ENCODE measurements around the gene MEP1B.
A peak's percentile ranks its signal among the peaks of the same experiment; 100 is the strongest.
"Not testable (repeated sequence)": the region's sequence is repeated elsewhere in the genome, so short reads cannot be mapped to it uniquely, and the experiment has no call there.

MEP1B gene

GRCh38 chr18:32157580-32157979 is 32.3 kb upstream of the MEP1B start:
- H2AK5ac ChIP-seq (ENCODE audit: low read length, severe bottlenecking), result no peak overlapping the region
- no peaks in the 10 kb centered on the region for H3K4me1 ChIP-seq (ENCODE audit: control insufficient read depth, insufficient read depth, low read depth, low read length)
- no peak overlapping the region for H2BK120ac ChIP-seq (ENCODE audit: low read depth, low read length)
- H2BK15ac ChIP-seq (ENCODE audit: low read depth, poor library complexity, severe bottlenecking), result no peak overlapping the region
- H3K18ac ChIP-seq (ENCODE audit: low read depth in 1 of 2, low read length in 2 of 2), result no peak overlapping the region
- H4K8ac ChIP-seq (ENCODE audit: low read length), result no peak overlapping the region
- H3K79me1 ChIP-seq (replicated peaks; ENCODE audit: low read length, poor library complexity, severe bottlenecking), result no peaks in the 10 kb centered on the region
- no peaks in the 10 kb centered on the region for H3K27me3 ChIP-seq (ENCODE audit: control insufficient read depth in 1 of 2, insufficient read depth in 1 of 2, low read length in 2 of 2)
- WGBS, result 74% methylated on average over 5 of the region's 5 CpGs
- H3K4me3 ChIP-seq (ENCODE audit: insufficient read depth in 1 of 2, low read depth in 1 of 2, low read length in 2 of 2), result peak overlapping the region in 1 of 2 experiments; percentile 67
- DNase-seq, result no peak
- H3K9me3 ChIP-seq (ENCODE audit: control insufficient read depth, low read length), result no peaks in the 10 kb centered on the region
- no peak overlapping the region for H2AFZ ChIP-seq (ENCODE audit: low read depth, low read length)
- H3K23ac ChIP-seq (ENCODE audit: low read length in 2 of 2), result no peak overlapping the region
- H2BK5ac ChIP-seq (ENCODE audit: low read depth, low read length, poor library complexity, severe bottlenecking), result no peak overlapping the region
- H3K9ac ChIP-seq (ENCODE audit: low read length), result peak overlapping the region; percentile 60
- H3K27ac ChIP-seq (ENCODE audit: low read length, poor library complexity, severe bottlenecking), result no peak overlapping the region
- H3K14ac ChIP-seq (ENCODE audit: low read length in 2 of 2), result no peak overlapping the region
- no peak overlapping the region for H4K91ac ChIP-seq (ENCODE audit: low read length)
- H3K4me2 ChIP-seq (ENCODE audit: low read length, poor library complexity, severe bottlenecking), result no peak overlapping the region
- H3K4ac ChIP-seq (ENCODE audit: low read depth in 1 of 2, low read length in 2 of 2), result no peak overlapping the region
- no peaks in the 10 kb centered on the region for H3K36me3 ChIP-seq (ENCODE audit: control insufficient read depth in 1 of 2, insufficient read depth in 2 of 2, low read depth in 1 of 2, low read length in 2 of 2)
- no peak overlapping the region for H2BK12ac ChIP-seq (ENCODE audit: low read length in 2 of 2)

GRCh38 chr18:32158108-32158624 is 31.7 kb upstream of the MEP1B start:
- Histone ChIP-seq H2BK5ac (ENCODE audit: low read depth, low read length, poor library complexity, severe bottlenecking) (no peak overlapping the region), H3K4me1 (ENCODE audit: control insufficient read depth, insufficient read depth, low read depth, low read length) (no peaks in the 10 kb centered on the region), H3K36me3 (ENCODE audit: control insufficient read depth in 1 of 2, insufficient read depth in 2 of 2, low read depth in 1 of 2, low read length in 2 of 2) (no peaks in the 10 kb centered on the region), H3K4me3 (ENCODE audit: insufficient read depth in 1 of 2, low read depth in 1 of 2, low read length in 2 of 2) (peak overlapping the region in 1 of 2 experiments; percentile 67), H3K9ac (ENCODE audit: low read length) (peak overlapping the region; percentile 60), H3K4me2 (ENCODE audit: low read length, poor library complexity, severe bottlenecking) (peak overlapping the region; percentile 91), H3K23ac (ENCODE audit: low read length in 2 of 2) (no peak overlapping the region), H3K4ac (ENCODE audit: low read depth in 1 of 2, low read length in 2 of 2) (no peak overlapping the region), H3K79me1 (replicated peaks; ENCODE audit: low read length, poor library complexity, severe bottlenecking) (no peaks in the 10 kb centered on the region), H3K18ac (ENCODE audit: low read depth in 1 of 2, low read length in 2 of 2) (no peak overlapping the region), H2AFZ (ENCODE audit: low read depth, low read length) (no peak overlapping the region), H3K27ac (ENCODE audit: low read length, poor library complexity, severe bottlenecking) (no peak overlapping the region), H2AK5ac (ENCODE audit: low read length, severe bottlenecking) (no peak overlapping the region), H2BK15ac (ENCODE audit: low read depth, poor library complexity, severe bottlenecking) (no peak overlapping the region), H2BK120ac (ENCODE audit: low read depth, low read length) (no peak overlapping the region), H3K14ac (ENCODE audit: low read length in 2 of 2) (no peak overlapping the region), H2BK12ac (ENCODE audit: low read length in 2 of 2) (no peak overlapping the region), H3K27me3 (ENCODE audit: control insufficient read depth in 1 of 2, insufficient read depth in 1 of 2, low read length in 2 of 2) (peaks cover 0 to 1% of the 10 kb centered on the region in 2 experiments), H3K9me3 (ENCODE audit: control insufficient read depth, low read length) (no peaks in the 10 kb centered on the region), H4K91ac (ENCODE audit: low read length) (no peak overlapping the region), H4K8ac (ENCODE audit: low read length) (no peak overlapping the region)
- 3% methylated on average over 20 of the region's 22 CpGs for WGBS
- peak; percentile 89 for DNase-seq

GRCh38 chr18:32158631-32159030 is 31.2 kb upstream of the MEP1B start:
- H3K4me2 ChIP-seq (ENCODE audit: low read length, poor library complexity, severe bottlenecking); H3K4me1 ChIP-seq (ENCODE audit: control insufficient read depth, insufficient read depth, low read depth, low read length); H3K27me3 ChIP-seq (ENCODE audit: control insufficient read depth in 1 of 2, insufficient read depth in 1 of 2, low read length in 2 of 2); H2AK5ac ChIP-seq (ENCODE audit: low read length, severe bottlenecking); H4K91ac ChIP-seq (ENCODE audit: low read length); H3K27ac ChIP-seq (ENCODE audit: low read length, poor library complexity, severe bottlenecking); H3K23ac ChIP-seq (ENCODE audit: low read length in 2 of 2); H3K36me3 ChIP-seq (ENCODE audit: control insufficient read depth in 1 of 2, insufficient read depth in 2 of 2, low read depth in 1 of 2, low read length in 2 of 2); H3K18ac ChIP-seq (ENCODE audit: low read depth in 1 of 2, low read length in 2 of 2); H3K9me3 ChIP-seq (ENCODE audit: control insufficient read depth, low read length); H2BK5ac ChIP-seq (ENCODE audit: low read depth, low read length, poor library complexity, severe bottlenecking); H2BK12ac ChIP-seq (ENCODE audit: low read length in 2 of 2); H4K8ac ChIP-seq (ENCODE audit: low read length); H3K4ac ChIP-seq (ENCODE audit: low read depth in 1 of 2, low read length in 2 of 2); H2BK15ac ChIP-seq (ENCODE audit: low read depth, poor library complexity, severe bottlenecking); H2BK120ac ChIP-seq (ENCODE audit: low read depth, low read length); H2AFZ ChIP-seq (ENCODE audit: low read depth, low read length); H3K79me1 ChIP-seq (replicated peaks; ENCODE audit: low read length, poor library complexity, severe bottlenecking); H3K14ac ChIP-seq (ENCODE audit: low read length in 2 of 2); DNase-seq: not testable (repeated sequence)
- Histone ChIP-seq H3K9ac (ENCODE audit: low read length) (peak overlapping the region; percentile 60), H3K4me3 (ENCODE audit: insufficient read depth in 1 of 2, low read depth in 1 of 2, low read length in 2 of 2) (peak overlapping the region in 1 of 2 experiments; percentile 67)
- 82% methylated on average over 8 of the region's 9 CpGs for WGBS

GRCh38 chr18:32160547-32160946 is 29.3 kb upstream of the MEP1B start:
- no peaks in the 10 kb centered on the region for H3K36me3 ChIP-seq (ENCODE audit: control insufficient read depth in 1 of 2, insufficient read depth in 2 of 2, low read depth in 1 of 2, low read length in 2 of 2)
- H2BK5ac ChIP-seq (ENCODE audit: low read depth, low read length, poor library complexity, severe bottlenecking), result no peak overlapping the region
- no peak overlapping the region for H2BK15ac ChIP-seq (ENCODE audit: low read depth, poor library complexity, severe bottlenecking)
- no peaks in the 10 kb centered on the region for H3K9me3 ChIP-seq (ENCODE audit: control insufficient read depth, low read length)
- no peak overlapping the region for H2BK120ac ChIP-seq (ENCODE audit: low read depth, low read length)
- no peak overlapping the region for H2AFZ ChIP-seq (ENCODE audit: low read depth, low read length)
- H3K27me3 ChIP-seq (ENCODE audit: control insufficient read depth in 1 of 2, insufficient read depth in 1 of 2, low read length in 2 of 2), result peaks cover 5 to 8% of the 10 kb centered on the region in 2 experiments
- H2BK12ac ChIP-seq (ENCODE audit: low read length in 2 of 2), result no peak overlapping the region
- DNase-seq, result no peak
- no peak overlapping the region for H2AK5ac ChIP-seq (ENCODE audit: low read length, severe bottlenecking)
- no peak overlapping the region for H3K4me3 ChIP-seq (ENCODE audit: insufficient read depth in 1 of 2, low read depth in 1 of 2, low read length in 2 of 2)
- H3K14ac ChIP-seq (ENCODE audit: low read length in 2 of 2), result no peak overlapping the region
- H3K18ac ChIP-seq (ENCODE audit: low read depth in 1 of 2, low read length in 2 of 2), result no peak overlapping the region
- no peak overlapping the region for H3K9ac ChIP-seq (ENCODE audit: low read length)
- H3K4me2 ChIP-seq (ENCODE audit: low read length, poor library complexity, severe bottlenecking), result no peak overlapping the region
- no peaks in the 10 kb centered on the region for H3K4me1 ChIP-seq (ENCODE audit: control insufficient read depth, insufficient read depth, low read depth, low read length)
- no peak overlapping the region for H4K91ac ChIP-seq (ENCODE audit: low read length)
- H3K23ac ChIP-seq (ENCODE audit: low read length in 2 of 2), result no peak overlapping the region
- H4K8ac ChIP-seq (ENCODE audit: low read length), result no peak overlapping the region
- 42% methylated on average over 1 of the region's 2 CpGs for WGBS
- no peaks in the 10 kb centered on the region for H3K79me1 ChIP-seq (replicated peaks; ENCODE audit: low read length, poor library complexity, severe bottlenecking)
- H3K4ac ChIP-seq (ENCODE audit: low read depth in 1 of 2, low read length in 2 of 2), result no peak overlapping the region
- H3K27ac ChIP-seq (ENCODE audit: low read length, poor library complexity, severe bottlenecking), result no peak overlapping the region
